Fibroblast of peridontal ligament (primary cell): ENCODE measurements around the gene VWA3B.
"Not testable (repeated sequence)": the region's sequence is repeated elsewhere in the genome, so short reads cannot be mapped to it uniquely, and the experiment has no call there.

ENCODE experiments used
- DNase-seq: peaks from one replicate; pipeline ENCODE4 v3.0.0-alpha.2; 2010; ENCODE audit errors: extremely low read depth

VWA3B gene

DNA sequence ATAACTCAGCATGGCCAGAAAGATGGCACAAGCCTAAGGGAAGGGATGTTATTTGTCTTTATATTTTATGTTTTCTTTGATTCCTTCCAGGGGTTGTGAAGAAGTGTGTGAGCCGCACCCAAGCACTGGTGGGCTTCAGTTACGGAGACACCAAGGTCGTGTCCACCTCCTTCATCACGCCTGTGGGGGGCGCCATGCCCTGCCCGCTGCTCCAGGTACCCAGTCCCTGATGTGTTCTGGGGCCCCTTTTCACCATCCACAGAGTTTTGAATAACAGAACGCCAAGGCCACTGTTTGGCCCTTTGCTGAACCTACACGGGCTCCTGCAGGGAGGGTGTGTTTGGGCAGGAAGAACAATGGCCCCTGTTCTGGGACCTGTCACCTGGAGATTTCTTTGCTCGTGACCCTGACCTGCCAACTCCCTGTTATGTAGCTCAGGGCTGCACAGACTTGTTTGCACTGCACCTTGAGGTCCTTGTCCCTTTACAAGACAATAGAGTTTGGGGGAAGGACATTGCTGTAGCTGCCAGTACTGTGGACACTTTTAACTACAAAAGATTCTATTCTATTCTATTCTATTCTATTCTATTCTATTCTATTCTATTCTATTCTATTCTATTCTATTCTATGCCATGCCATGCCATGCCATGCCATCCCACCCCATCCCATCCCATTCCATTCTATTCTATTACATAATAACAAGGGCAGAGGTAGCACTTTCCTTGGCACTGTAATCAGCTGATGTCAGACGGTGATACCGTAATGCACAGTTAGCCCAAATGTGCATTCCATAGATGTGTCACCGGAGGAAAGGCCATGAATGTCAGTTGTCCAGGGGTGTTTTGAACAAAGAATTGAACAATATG is 211.1 kb downstream of the VWA3B start:
- DNase-seq, result no peak

DNA sequence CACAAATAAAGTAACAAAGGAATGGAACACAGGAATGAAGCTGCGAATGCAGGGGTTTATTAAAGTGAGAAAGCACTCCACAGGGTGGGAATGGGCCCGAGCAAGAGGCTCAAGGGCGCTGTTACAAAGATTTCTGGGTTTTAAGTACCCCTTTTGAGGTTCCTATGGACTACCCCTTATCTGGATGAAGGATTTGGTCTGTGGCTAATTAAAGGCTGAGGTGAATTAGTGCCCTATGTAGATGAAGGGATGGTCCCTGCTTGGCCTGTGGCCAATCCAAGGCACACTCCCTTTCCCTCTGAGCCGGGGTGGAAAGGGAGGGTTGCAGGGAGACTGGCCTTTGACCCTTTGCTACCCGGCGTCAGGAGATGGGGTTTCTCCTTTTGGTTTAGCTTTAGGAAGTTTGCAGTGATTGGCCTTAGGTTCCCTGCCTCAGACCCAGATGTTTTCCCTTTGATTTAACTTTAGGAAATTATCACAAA is 211.8 kb downstream of the VWA3B start:
- DNase-seq, result no peak

GRCh38 chr2:98299211-98299905 is 212.4 kb downstream of the VWA3B start:
- DNase-seq, result no peak

GRCh38 chr2:98300141-98300874 is 213.3 kb downstream of the VWA3B start:
- DNase-seq, result no peak

- DNase-seq, result no peak
Measured at GRCh38 chr2:98301469-98301868, 214.5 kb downstream of the VWA3B start.

- not testable (repeated sequence) for DNase-seq
Measured at GRCh38 chr2:98307131-98307696, 220.2 kb downstream of the VWA3B start.

DNA sequence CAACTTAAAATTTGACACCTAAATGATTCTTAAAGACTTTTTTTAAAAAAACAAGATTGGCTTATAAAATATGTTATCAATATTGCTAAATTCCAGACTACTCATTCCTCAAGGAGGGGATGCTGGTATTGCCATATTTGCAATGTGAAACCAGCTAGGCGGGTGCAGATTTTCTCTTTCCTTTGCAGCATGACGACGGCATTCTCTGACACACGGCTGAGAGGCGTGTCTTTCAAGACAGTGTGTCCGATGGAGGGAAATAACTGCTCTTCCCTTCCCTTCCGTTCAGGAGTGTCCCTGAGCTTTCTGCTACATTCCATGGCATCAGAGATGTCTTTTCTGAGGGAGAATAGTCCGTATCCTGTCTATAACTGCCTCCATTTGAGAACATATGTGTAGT is 221.1 kb downstream of the VWA3B start:
- peak; percentile 53 for DNase-seq

GRCh38 chr2:98308532-98308931 is 221.6 kb downstream of the VWA3B start:
- no peak for DNase-seq

- DNase-seq, result no peak
Measured at GRCh38 chr2:98309580-98309979, 222.6 kb downstream of the VWA3B start.

DNA sequence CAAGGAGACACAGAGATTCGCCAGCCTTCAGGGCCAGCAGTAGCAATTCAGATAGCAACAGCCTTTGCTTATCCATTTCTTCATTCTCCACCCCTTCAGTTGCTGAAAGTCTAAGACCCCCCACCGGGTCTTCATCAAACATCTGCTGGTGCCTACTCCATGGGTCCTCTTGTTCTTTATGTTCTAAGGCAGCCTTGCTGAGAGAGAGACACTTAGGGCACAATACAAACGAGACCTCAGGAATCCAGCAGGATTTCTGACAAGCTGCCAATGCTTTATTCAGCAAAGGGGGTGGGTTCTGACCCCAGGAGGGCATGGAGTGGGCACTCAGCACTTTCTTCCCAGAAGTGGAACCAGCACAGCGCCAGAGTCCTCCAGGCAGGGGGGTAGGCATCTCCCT is 223.0 kb downstream of the VWA3B start:
- DNase-seq, result no peak

DNA sequence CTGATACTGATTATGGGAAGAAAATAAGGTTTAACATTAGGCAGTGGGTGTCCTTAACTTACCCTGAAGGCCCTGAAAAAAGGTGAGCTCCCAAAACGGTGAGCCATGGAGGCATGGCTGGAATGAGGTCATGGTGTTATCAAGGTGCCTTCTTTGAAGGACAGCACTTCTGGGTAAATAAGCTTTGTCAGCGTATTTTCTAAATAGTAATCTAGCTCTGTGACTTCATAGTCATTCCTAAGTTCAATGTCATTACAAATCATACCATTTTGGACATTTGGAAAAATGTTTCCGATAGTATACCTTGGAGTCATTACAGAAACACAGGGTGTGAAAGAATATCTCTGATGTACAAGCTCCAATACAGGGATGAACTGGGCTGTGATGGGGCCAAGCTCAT is 224.1 kb downstream of the VWA3B start:
- DNase-seq, result no peak

GRCh38 chr2:98311771-98312545 is 225.0 kb downstream of the VWA3B start:
- no peak for DNase-seq

DNA sequence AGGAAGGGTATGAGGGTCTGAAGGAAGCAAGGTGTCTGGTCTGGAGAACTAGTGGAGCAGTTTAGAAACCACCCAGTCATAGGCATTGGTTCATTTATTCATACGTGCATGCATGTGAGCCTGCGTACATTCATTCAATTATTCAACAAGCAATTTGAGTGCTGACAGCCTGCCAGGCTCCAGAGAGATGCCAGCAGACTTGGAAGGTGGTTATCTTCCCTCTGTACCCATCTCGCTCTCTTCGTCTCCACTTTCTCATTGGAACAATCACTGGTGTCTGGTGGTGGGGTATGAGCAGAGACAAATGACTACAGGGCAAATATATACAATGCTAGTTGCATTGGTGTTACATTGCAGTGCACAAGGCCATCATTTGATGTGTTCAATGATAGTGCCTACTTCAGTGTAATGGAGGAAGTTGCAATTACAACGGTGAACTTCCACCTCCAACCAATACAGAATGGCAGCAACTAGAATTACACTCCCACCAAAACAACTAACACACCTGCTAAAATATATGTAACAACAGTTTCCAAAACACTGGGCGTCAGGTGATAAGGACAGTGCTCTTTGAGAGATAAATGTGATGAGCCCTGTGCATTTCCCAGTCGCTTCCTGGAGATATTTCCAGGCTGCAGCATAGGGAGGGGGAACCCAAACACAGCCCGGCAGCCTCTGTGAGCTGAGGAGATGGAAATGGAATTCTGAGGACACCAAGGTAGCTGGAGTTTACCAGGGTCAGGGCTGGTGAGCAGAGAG is 226.7 kb downstream of the VWA3B start:
- DNase-seq, result no peak

DNA sequence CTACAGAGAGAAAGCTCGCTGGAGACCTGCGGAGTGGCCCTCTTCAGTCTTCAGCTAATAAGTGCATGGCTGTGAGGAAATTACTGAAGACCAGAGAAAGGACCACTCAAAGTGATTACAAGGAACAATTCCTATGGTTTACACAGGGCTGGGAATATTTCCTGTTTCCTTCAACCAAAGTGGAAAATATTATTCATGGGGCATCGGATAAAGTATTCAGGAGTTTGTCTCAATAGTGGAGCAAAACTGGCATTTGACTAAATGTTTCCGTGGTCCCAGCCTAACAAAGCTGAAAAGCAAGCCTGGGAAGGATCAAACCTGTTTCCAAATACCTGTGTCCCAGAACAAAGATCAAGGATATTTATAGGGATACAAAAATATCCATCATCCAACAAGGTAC is 227.3 kb downstream of the VWA3B start:
- DNase-seq, result no peak

DNA sequence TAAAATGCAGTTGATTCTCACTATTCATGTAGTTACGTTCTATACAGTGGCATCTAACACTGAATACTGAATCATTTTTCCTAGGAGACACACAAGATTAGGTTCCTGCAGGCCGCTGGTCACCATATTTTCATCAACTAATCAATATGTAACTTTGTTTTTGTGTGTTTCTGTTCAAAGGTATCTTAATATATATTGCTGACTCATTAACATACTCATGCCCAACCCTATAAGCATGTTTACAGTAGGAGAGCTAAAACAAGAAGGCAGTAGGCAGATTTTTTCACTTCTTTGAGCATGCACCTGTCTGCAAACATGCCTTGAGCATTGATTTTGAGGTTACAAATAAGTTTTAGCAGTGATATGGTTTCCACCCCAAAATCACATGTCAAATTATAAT is 229.0 kb downstream of the VWA3B start:
- DNase-seq, result no peak

GRCh38 chr2:98317214-98317613 is 230.2 kb downstream of the VWA3B start:
- DNase-seq, result no peak

DNA sequence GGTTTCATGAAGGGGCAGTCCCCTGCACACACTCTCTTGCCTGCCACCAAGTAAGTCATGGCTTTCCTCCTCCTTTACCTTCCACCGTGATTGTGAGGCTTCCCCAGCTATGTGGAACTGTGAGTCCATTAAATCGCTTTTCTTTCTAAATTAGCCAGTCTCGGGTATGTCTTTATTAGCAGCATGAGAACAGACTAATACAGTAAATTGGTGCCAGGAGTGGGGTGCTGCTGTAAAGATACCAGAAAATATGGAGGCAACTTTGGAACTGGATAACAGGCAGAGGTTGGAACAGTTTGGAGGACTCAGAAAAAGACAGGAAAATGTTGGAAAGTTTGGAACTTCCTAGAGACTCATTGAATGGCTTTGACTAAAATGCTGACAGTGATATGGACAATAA is 233.2 kb downstream of the VWA3B start:
- DNase-seq, result not testable (repeated sequence)

GRCh38 chr2:98324181-98324580 is 237.2 kb downstream of the VWA3B start:
- DNase-seq, result peak; percentile 46

GRCh38 chr2:98327776-98328175 is 240.8 kb downstream of the VWA3B start:
- DNase-seq, result no peak

GRCh38 chr2:98329549-98329948 is 242.6 kb downstream of the VWA3B start:
- no peak for DNase-seq

- DNase-seq, result no peak
Measured at GRCh38 chr2:98332989-98333388, 246.0 kb downstream of the VWA3B start.
